HG03520 (cell line): Measurements from ENCODE around the gene RBMS1.
A peak's percentile ranks its signal among the peaks of the same experiment; 100 is the strongest.

Source experiments
- ATAC-seq: cut with Tn5 transposase; IDR thresholded peaks from one replicate; pipeline ENCODE4 v1.9.1; 2021; ENCODE audit warnings: mild to moderate bottlenecking, moderate library complexity; ENCODE audit not compliant: unreplicated experiment

The RBMS1 gene

DNA sequence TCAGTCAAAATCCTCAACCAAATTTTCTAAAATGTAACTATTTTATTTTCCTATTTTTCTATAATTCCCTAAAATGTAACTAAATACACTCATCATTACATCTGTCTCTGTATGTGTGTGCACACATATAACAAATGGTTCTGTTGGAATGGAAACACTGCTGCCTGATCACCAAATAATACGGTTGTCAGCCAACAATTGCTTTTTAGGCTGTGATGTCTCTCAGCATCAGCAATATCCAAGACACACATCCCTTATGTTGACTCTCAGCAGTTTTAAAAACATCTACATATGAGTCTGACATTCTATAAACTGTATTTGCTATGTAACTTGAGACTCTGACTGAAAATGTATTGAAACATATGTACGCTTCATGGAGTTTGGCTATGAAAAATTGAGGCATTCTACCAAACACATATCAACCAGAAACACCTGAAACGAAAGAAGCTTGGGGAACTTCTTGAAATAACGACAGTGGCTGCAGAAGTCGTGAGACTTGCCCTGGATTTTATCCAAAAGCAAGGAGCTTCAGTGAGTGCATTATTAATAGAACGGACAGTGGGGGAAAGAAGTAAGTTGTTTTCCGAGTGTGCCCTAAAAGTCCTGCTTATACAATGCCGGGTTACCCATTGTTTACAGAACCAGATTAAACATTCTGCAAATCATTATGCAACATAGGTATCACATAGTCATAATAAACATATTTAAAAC, 183.3 kb downstream of the RBMS1 start:
- no peak for ATAC-seq

DNA sequence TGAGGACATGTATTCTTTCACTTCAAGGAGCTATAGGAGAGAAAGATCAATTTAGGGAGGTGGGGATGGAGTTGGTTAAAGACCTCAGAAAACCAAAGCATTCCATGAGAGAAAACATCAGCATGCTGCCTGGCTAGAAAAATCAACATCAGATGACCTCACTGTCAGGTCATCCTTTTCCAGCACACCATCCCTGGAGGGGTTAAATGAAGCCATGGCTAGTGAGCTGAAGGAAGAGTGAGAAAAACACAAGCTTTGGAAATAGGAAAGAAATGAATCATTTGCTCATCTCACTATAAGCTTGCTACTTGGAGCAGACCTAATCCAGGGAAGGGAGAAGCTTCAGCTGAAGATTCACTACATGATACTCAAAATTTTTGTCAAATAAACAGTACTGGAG, 184.0 kb downstream of the RBMS1 start:
- no peak for ATAC-seq

DNA sequence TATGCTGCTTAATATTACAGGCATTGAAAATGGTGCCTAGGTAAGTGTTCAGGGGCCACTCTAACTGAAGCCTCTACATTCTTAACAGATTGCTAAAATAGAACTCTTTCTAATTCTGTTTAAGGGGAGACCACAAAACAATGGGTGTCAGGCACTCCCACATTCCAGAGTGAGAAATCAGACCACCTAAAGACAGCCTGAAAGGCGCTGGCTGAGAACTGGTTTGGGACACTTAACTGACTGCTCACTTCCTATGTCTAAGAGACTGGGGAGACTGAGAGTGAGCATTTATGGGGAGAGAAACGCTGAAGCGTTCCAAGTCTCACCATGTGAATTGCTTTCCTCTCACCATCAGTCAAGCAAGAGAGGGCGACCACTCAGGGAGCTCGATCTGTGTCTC, 184.7 kb downstream of the RBMS1 start:
- ATAC-seq: no peak

DNA sequence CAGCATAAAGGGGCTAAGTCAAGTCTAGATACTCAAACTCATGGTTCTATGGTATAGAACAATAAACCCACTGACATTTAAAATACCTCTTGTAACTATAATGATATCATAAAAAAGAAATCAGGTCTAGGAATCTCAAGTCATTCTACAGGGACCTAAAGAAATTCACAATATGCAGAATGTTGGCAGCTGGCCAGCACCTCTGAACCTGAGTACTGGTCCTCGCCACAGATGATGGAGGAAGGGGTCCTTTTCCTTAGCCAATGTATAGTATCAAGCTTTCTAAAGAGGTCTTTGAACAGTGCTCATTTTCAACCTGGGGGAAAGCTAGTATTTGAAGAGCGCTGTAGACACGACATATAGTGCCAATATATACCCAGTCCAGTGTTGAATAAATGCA, 185.1 kb downstream of the RBMS1 start:
- ATAC-seq: no peak

DNA sequence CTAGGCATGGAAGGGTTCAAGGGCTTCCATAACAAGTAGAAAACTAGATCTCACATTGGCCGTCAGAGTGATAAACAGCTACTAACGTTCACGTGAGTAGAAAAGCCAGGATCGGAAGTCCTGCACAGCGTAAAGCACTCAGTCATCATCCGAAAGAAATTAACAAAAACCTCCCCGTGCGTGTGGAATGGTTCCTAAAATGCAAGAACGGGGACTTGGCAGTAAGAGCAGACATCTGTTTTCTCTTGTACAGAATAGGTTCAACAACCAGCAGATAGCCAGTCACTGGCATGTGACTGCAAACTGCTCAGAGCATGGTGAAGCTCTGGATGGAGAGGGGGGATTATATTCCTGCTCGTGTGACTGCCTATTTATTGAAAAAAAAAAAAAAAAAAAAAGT, 186.6 kb downstream of the RBMS1 start:
- no peak for ATAC-seq

DNA sequence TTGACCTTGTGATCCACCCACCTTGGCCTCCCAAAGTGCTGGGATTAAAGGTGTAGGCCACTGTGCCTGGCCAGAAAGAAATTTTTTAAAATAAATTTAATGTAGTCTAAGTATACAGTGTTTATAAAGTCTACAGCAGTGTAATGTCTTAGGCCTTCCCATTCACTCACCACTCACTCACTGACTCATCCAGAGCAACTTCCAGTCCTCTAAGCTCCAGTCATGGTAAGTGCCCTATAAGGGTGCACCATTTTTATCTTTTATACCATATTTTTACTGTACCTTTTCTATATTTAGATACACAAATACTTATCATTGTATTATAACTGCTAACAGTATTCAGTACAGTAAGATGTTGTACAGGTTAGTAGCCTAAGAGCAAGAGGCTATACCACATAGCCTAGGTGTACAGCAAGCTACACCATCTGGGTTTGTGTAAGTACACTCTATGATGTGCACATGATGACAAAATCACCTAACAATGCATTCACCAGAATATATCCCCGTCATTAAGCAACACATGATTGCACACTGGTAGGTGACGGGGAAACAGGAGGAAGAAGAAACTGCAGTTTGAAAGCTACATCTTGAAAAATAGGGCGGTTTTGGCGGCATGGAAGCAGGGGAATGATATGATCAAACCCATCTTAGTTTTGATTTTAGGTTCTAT, 188.4 kb downstream of the RBMS1 start:
- no peak for ATAC-seq

DNA sequence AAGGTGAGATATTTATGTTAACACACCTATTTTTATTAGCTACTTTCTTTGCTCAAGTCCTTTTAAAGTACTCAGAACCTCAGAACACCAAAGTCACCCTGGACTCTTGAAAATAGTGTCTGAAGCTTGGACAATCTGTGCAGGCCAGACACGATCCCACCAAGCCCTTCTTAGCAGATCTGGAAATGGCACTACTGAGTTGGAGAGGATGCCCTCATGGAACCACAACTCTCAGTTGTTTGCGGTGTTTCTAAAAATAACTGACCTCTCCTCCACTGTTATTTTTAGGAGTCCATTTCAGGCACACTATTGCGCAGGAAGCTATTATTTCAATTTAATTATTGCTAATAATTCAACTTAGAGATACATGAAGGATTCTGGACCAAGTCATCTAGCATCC, 190.1 kb downstream of the RBMS1 start:
- ATAC-seq: no peak

DNA sequence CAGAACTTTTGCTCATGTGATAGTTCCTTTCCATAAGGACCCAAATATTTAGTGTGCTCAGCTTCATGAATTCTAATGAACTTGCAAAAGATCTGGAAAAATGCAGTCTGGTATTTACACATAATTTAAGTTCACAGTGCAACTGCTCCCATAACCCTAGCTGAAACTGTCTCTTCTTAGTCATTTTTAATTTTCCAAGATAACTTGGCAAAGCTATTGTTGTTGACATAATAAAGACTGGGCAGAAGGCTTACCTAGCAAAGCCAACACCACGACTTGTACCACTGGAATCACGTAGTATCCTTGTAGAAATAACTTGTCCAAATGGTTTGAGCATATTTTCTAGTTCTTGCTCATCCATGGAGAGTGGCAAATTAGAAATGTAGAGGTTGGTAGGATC, 190.5 kb downstream of the RBMS1 start:
- ATAC-seq: no peak

DNA sequence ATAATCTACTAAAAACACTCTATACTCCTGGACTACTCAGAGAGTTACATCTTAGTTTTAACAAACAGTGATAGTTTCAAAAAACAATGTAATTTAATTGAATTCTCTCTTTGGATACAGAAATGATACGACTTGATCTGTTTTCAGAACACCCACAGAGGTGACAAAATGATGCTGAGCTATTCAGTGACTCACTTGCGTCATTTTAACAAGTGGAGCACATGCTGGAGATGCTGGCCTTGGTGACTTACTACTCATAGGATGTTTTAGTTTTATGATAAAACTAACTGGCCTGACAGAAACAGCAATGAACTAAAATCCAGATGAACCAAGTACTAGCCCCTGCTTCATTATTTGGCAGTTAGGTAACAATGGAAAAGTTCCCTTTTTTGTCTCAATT, 192.2 kb downstream of the RBMS1 start:
- no peak for ATAC-seq

DNA sequence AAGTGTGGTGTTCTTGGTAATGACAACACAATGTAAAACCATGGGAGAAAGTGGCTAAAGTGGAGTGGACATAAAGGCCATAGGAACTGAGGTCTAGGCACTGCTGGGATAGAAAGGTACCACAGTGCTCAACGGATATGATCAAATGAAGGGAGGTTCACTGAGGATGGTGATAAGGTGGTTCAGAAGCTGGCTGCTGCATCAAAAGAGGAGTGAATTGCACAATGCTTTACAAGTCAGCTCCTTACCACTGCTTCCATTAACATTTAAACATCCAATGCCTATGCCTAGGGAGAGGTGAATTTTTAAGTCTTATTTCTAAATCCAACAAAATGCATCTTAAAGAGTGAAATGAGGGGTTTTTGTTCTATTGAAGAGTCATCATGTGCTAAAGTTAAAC, 193.4 kb downstream of the RBMS1 start:
- ATAC-seq: no peak

DNA sequence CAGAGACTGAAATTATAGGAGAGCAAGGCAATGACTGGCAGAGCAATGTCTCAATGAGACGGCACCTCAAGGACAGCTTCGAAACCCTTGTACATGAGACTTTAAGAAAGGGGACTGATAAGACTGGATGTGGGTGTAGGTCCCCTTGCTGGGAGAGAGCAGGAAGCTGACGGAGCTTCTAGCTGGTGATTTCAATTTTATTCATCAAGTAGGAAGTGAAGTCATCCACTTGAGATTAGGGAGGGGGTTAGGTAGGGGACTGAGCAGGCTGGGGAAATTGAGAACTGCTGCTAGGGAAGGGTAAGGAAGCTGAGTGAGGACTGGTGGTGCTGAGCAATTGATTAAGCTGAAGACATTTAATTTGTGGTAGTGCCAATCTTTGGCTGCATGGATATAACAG, 194.1 kb downstream of the RBMS1 start:
- no peak for ATAC-seq

DNA sequence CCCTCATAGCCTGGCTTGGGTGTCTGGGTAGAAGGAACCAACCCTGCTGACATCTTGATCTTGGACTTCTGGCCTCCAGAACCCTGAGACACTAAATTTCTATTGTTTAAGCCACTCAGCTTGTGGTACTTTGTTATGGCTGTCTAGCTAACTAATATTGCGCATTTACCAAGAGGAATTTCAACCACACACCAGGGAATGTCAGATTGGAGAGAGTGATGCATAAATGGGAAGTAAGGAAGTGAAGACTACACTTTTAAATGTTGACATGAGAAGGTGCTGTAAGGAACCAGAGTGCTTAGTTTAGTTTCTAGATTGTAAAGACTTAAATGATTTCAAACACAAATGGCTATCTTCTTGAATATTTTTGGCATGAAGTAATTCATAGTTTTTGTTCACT, 194.6 kb downstream of the RBMS1 start:
- no peak for ATAC-seq

DNA sequence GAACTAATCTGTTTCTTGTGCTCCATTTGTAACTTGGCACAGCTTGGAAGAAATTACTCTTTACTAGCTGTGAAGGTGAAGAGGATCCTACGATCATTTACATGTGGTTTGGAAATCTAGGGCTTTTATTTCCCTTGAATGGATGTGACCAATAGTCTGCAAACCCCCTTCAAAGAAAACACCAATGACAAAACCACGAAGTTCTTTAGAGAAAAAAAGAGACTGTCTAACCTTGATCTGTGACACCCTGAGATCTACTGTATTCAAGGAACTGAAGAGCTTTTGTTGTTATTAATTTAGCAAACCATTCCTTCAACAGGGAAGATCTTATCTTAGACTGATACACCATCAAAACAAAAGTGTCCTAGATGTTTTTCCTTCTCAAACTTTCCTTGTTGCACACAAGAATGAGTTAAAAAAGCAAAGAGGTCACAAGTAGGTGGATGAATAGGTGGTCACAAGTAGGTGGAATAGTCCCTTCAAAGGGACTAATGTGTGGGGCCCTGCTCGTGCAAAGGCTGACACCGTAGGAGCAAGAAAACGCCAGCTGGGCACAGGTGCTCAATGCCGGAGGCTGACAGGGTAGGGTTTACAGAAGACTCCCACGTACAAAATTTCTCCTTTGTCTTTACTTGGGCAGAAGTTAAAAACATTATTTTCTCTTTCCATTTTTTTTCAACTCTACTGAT, 197.9 kb downstream of the RBMS1 start:
- no peak for ATAC-seq

DNA sequence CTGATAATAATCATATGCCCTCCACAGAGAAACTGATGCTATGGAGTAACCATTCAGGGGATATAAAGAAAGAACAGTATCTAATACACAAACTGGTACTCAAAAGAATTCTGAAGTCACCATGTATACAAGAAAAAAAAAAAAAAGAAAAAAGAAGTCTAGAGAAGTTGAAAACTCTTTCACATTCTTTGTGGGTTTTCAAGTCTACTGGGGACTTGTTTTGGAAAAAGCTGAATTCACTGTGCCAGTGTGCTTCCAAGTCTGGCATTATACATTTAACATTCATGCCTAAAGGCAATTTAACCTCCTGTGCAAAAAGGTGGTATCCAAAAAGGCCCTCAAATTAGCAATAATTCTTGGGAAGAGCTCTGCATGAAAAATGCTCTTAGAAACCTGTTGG, 198.7 kb downstream of the RBMS1 start:
- no peak for ATAC-seq

DNA sequence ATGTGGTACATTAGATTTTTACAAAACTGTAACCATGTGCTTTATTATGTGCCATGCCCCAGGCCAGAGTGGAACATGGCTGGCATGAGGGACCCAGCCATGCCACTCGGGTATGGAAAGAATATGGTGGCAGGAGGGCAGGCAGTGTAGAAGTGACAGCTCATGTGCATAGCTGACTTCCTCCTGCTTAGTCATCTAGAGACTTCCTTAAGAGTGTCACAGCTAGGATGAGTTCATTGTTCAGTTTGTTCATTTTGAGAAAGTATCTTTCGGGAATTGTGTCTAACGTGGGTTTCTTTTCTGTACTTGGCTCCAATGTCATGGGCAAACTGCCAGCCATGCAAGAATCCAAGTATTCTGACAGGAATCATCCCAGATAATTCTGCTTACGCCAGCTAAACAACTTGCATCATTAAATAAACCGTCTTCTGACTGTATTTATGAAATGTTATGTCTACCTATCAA, 199.2 kb downstream of the RBMS1 start:
- ATAC-seq: peak; percentile 53

DNA sequence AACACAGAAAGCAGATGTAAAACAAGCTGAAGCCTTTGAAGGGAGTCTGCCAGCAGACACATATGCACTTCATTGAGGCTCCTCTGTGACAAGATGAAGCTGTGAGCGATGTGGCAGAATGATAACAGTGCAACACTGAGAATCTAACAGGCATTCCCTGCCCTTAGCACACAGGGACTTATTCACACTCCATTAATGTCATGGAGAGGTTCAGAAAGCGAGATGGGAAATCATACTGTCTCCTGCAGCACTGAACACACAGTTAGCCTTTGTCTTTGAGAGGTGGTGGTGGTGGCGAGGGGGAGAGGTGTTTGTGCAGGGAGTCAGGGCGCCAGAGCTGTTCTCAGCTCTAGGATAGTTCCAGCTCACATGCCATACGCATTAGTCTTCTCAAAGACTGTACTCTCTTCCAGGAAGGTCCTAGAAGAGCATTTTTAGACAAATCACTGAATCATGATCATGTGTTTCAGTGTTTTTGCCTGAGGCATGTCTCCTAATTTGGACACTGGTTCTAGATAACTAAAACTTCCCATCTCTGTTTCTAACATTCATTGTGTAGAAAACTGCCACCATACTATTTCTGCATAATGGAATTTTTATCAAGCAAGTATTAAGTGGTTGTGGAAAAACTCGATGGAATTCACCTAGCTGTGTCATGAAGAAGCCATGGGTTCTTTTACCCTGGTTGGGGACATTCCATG, 200.1 kb downstream of the RBMS1 start:
- ATAC-seq: no peak

DNA sequence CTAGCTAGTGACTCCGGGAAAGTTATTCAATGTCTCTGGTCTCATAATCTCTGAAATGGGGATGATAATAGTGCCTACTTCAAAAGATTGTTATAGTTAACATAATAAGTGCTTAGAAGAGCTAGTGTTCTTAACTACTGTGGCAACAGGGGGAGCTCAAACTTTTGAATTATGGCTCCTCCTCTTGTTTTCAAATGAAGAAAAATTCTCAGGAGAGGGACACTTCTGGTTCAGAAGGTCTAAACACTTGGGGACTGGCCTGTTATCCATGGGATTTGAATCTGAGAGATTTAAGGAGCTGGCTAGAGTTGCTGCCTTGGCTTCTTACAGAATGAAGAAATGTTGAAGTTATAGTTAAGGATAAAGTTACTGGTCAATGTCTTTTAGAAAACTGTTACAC, 201.4 kb downstream of the RBMS1 start:
- no peak for ATAC-seq

DNA sequence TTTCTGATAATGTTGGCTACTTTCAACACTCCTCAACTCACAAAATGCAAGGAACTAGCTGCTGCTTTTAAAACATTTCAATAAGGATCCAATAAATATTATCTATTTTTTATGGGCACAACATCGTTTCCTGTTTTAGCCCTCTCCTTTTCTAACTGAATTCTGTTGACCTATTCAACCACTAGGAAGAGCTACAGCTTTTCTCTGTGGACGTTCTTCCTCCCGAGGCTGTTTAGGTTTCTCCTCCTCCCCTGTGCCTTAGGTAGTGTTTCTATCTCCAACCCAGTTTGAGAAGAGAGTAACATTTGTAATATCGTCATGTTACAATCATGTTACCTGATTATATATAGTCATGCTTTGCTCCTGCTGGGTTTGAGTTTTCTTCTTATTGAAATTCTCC, 202.2 kb downstream of the RBMS1 start:
- no peak for ATAC-seq

DNA sequence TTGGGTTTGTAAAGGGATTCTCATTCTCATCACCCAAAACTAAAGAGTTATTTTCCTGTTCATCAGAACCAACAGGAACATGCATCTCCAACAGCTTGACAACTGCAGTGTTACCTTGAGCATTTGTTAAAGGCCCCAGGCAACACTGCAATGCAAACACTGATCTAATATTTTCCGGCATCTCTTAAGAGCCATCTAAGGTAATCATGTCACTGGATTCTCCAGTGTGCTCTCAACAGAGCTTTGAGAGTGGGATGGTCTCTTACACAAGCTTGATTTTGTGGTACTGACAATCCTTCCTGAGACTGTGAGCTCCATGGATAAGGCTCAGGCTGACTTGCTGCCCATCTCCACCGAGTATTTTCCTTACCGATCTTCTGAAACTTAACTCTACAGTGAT, 203.0 kb downstream of the RBMS1 start:
- no peak for ATAC-seq

DNA sequence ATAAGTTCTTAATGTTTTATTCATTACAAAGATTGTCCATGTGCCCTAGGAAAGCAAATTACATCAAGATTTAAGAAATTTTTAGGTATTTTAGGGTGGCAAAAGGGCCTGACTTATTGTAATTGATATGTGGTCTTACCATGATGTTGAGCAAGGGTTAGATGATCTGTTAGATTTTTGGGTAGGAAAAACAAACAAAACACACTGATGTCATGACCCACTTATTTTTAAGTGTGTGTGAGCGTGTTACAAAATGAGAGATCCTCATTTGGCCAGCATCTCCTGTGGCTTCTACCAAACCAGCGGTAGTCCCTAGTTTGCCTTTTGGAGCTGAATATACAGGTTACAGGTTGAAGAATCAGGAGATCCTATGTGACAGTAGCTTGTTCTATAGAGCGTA, 203.8 kb downstream of the RBMS1 start:
- ATAC-seq: no peak

DNA sequence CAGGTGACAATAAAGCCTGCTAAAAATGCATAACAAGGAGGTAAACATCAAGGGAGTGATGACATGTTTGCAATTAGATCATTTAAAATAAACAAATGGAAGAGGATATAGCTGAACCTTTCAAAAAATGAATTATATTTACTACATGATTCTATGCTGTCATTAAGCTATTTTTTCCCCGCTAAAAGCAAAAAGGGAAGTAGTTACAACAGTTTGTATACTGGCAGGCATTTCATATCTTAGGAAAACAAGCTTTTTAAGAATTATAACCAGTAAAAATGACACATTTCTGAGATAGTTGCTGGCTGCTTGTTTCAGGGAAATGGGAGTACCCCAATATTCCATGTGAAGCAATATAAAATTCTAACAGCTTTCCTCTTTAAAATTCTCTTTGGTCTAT, 204.5 kb downstream of the RBMS1 start:
- no peak for ATAC-seq

DNA sequence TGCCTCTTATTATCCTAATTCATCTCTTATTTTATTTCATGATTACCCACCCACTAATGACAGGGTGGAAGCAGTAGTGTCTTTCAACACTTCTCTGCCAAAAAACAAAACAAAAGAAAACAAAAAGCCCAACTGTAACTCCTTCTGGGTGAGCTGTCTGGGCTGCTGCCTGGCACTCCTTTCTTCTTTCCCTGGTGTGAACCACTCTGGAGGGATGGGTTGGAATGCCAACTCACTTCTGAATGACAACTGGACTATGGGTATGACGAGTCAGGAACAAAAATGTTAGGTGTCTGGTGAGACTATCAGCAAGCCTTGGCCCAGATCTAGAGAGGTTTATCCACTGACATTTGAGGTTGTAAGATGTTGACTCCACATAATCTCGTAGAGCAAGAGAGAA, 205.3 kb downstream of the RBMS1 start:
- no peak for ATAC-seq
